ENCODE measurements around the gene GOLGA8A. TPM values are rescaled to one million over a fixed set of nuclear protein-coding genes. Genes with fewer than 3 reads are reported as not detected.

Gene GOLGA8A
- total RNA-seq, 2 donors from 2014 or later = 5.7 to 5.9 TPM

DNA sequence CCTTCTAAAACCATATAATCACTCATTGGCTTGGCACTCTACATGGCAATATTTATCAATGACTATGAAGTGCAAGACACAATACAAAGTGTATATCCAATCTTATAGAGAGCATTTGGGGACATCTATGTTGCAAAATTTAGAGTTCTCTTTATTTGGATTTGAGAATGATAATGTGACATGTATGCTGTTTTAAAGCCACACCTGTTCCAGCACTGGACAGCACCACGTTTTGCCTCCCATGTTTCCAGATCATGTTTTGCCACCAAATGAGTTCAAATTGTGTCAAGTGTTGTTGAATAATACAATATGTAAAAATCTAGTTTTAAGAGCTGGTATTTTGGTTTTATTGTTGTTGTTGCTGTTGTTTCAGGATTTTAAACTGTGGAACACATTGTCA is 33.3 kb upstream of the GOLGA8A start:
- no peaks in the 10 kb centered on the region for H3K4me1 ChIP-seq
- H3K4me3 ChIP-seq = no peak overlapping the region
- no peaks in the 10 kb centered on the region for H3K9me3 ChIP-seq
- TF ChIP-seq CTCF (IDR thresholded peaks at IDR 0.05) = no peak
- no peaks in the 10 kb centered on the region for H3K36me3 ChIP-seq
- H3K27ac ChIP-seq = no peak overlapping the region
- DNase-seq (ENCODE audit: low spot score) = no peak
- H3K27me3 ChIP-seq = no peaks in the 10 kb centered on the region

GRCh38 chr15:34470091-34470490 is 32.5 kb upstream of the GOLGA8A start:
- H3K9me3 ChIP-seq = no peaks in the 10 kb centered on the region
- no peak for DNase-seq (ENCODE audit: low spot score)
- H3K4me1 ChIP-seq = no peaks in the 10 kb centered on the region
- no peak overlapping the region for H3K4me3 ChIP-seq
- H3K36me3 ChIP-seq = no peaks in the 10 kb centered on the region
- H3K27ac ChIP-seq = no peak overlapping the region
- TF ChIP-seq CTCF (IDR thresholded peaks at IDR 0.05) = no peak
- no peaks in the 10 kb centered on the region for H3K27me3 ChIP-seq

DNA sequence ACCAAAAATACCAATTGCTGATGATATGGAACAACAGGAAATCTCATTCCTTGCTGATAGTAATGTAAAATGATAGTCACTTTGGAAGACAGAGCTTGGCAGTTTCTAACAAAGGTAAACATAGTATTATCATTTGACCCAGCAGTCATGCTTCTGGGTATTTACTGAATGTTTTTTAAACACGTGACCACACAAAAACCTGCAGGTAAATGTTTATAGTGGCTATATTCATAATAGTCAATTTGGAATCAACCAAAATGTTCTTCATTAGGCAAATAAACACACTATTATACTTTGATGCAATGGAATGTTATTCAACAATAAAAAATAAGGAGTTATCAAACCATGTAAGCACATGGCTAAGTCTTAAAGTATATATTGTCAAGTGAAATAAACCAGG is 24.1 kb upstream of the GOLGA8A start:
- H3K36me3 ChIP-seq = no peaks in the 10 kb centered on the region
- no peak overlapping the region for H3K4me3 ChIP-seq
- DNase-seq (ENCODE audit: low spot score) = no peak
- H3K27me3 ChIP-seq = no peaks in the 10 kb centered on the region
- no peaks in the 10 kb centered on the region for H3K4me1 ChIP-seq
- H3K27ac ChIP-seq = no peak overlapping the region
- no peak for TF ChIP-seq CTCF (IDR thresholded peaks at IDR 0.05)
- no peaks in the 10 kb centered on the region for H3K9me3 ChIP-seq

GRCh38 chr15:34460451-34460850 is 22.8 kb upstream of the GOLGA8A start:
- DNase-seq (ENCODE audit: low spot score) = no peak
- no peak for TF ChIP-seq CTCF (IDR thresholded peaks at IDR 0.05)
- H3K27me3 ChIP-seq = no peaks in the 10 kb centered on the region
- no peaks in the 10 kb centered on the region for H3K9me3 ChIP-seq
- H3K4me1 ChIP-seq = no peaks in the 10 kb centered on the region
- H3K27ac ChIP-seq = no peak overlapping the region
- no peak overlapping the region for H3K4me3 ChIP-seq
- H3K36me3 ChIP-seq = no peaks in the 10 kb centered on the region

GRCh38 chr15:34456658-34457057 is 19.1 kb upstream of the GOLGA8A start:
- no peak for DNase-seq (ENCODE audit: low spot score)
- H3K27ac ChIP-seq = no peak overlapping the region
- no peaks in the 10 kb centered on the region for H3K27me3 ChIP-seq
- H3K4me3 ChIP-seq = no peak overlapping the region
- TF ChIP-seq CTCF (IDR thresholded peaks at IDR 0.05) = no peak
- H3K9me3 ChIP-seq = no peaks in the 10 kb centered on the region
- H3K36me3 ChIP-seq = no peaks in the 10 kb centered on the region
- H3K4me1 ChIP-seq = no peaks in the 10 kb centered on the region

- DNase-seq (ENCODE audit: low spot score) = no peak
- no peak for TF ChIP-seq CTCF (IDR thresholded peaks at IDR 0.05)
- H3K27ac ChIP-seq = no peak overlapping the region
- H3K36me3 ChIP-seq = no peaks in the 10 kb centered on the region
- no peaks in the 10 kb centered on the region for H3K9me3 ChIP-seq
- no peaks in the 10 kb centered on the region for H3K27me3 ChIP-seq
- H3K4me3 ChIP-seq = no peak overlapping the region
- H3K4me1 ChIP-seq = no peaks in the 10 kb centered on the region
Observed at GRCh38 chr15:34442891-34443290, 5.3 kb upstream of the GOLGA8A start.

Measured in right atrium auricular region (tissue), 2 donors.